Transverse colon (tissue), 4 donors: ENCODE data around the gene UGT1A5. TPM values are rescaled to one million over a fixed set of nuclear protein-coding genes. Genes with fewer than 3 reads are reported as not detected.

ENCODE experiments used
- DNase-seq: peaks from one replicate; pipeline ENCODE4 v3.0.0-alpha.2; 2019
- H3K27ac ChIP-seq, 4 donors: fragments of 200-600 bp; sonication (generic); 2 replicates each; pipeline ENCODE4 v1.5.1; 2016 to 2018; ENCODE audit warnings: inconsistent platforms in 4 of 4
- H3K27me3 ChIP-seq: fragments of 200-600 bp; sonication (generic); 2 replicates; pipeline ENCODE4 v1.5.1; 2017; ENCODE audit warnings: inconsistent platforms
- H3K36me3 ChIP-seq, 4 donors: fragments of 200-600 bp; sonication (generic); 2 replicates each; pipeline ENCODE4 v1.5.1; 2017 to 2019; ENCODE audit warnings: inconsistent platforms in 4 of 4
- H3K4me1 ChIP-seq, 4 donors: fragments of 200-600 bp; sonication (generic); 2 replicates each; pipeline ENCODE4 v1.5.1; 2017 to 2020; ENCODE audit warnings: inconsistent platforms in 4 of 4
- H3K4me3 ChIP-seq, 4 donors: fragments of 200-600 bp; sonication (generic); 1 replicate in 1 of 4; 2 replicates in 3 of 4; pipeline versions ENCODE4 v1.5.1 to v1.6.1; 2017 to 2019; ENCODE audit warnings: inconsistent platforms in 4 of 4
- H3K9me3 ChIP-seq, 2 donors: fragments of 200-600 bp; sonication (generic); 2 replicates each; pipeline ENCODE4 v1.5.1; 2017 to 2019; ENCODE audit warnings: inconsistent platforms in 2 of 2
- EP300 ChIP-seq: sonication (generic); formaldehyde crosslinking; IDR thresholded peaks from one replicate; pipeline ENCODE4 v1.6.1; 2017; ENCODE audit warnings: antibody characterized with exemption, low read depth
- POLR2A ChIP-seq: fragments of 450-650 bp; IDR thresholded peaks from one replicate; pipeline ENCODE4 v1.6.1; 2016; ENCODE audit warnings: antibody characterized with exemption, mild to moderate bottlenecking, moderate library complexity
- POLR2AphosphoS5 ChIP-seq, 3 donors: sonication (generic); formaldehyde crosslinking; IDR thresholded peaks; one replicate each; pipeline ENCODE4 v1.6.1; 2016; ENCODE audit warnings: antibody characterized with exemption in 3 of 3
- WGBS, 2 donors: methylation state at CpG; one replicate each; pipeline ENCODE4 v1.1.5; 2018; ENCODE audit warnings: low coverage in 1 of 2; 5-methylcytosine and 5-hydroxymethylcytosine counted together
- in situ Hi-C, 4 donors: fragments of 200-750 bp; cut with MboI; loops; one replicate each; pipeline versions ENCODE4 v1.15.0 to v1.15.1; 2017; ENCODE audit warnings: low sequenced_read_pairs in 3 of 4, low pct_ligation_motif_present in 1 of 4, low pct_unique_long_range_greater_than_20kb in 1 of 4
- intact Hi-C: fragments of 100-400 bp; cut with DNase I; formaldehyde crosslinking; loops from one replicate; pipeline ENCODE4 v1.15.1; 2023; ENCODE audit warnings: low total_unique reads
- total RNA-seq, 4 donors: library from RNA; depleted of rRNA; stranded (reverse); fragments of >200 nt; gene quantifications; one replicate each; pipeline ENCODE4 v1.1.0, GENCODE V29; 2016
- TF ChIP-seq, protein P1 (sequence below), 5 experiments: fragments of 200-600 bp in 3 of 5; fragments of 450-650 bp in 2 of 5; sonication (generic) in 3 of 5; IDR thresholded peaks; 1 replicate in 2 of 5; 2 replicates in 3 of 5; pipeline ENCODE4 v1.5.1; 2016 to 2017; ENCODE audit warnings: antibody characterized with exemption in 5 of 5, inconsistent platforms in 3 of 5, mild to moderate bottlenecking in 2 of 5, moderate library complexity in 1 of 5

UGT1A5 gene
- total RNA-seq, 4 donors from 2014 or later: 3.2 to 18.3 (median 7.9) TPM

DNA sequence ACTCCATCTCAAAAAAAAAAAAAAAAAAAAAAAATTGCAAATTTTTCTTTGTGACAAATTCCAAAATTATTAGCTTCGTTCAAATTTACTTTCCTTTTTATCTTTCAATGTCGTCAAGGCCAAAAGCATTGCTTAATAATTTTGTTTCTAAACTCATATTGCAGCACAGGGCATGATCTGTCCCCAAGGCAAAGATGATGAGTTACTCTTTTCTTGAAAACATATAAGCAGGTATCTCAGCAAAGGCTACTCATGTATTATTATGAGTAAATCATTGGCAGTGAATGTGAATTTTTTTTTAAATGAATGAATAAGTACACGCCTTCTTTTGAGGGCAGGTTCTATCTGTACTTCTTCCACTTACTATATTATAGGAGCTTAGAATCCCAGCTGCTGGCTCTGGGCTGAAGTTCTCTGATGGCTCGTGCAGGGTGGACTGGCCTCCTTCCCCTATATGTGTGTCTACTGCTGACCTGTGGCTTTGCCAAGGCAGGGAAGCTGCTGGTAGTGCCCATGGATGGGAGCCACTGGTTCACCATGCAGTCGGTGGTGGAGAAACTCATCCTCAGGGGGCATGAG, 31.1 kb upstream of the UGT1A5 start, which contains the start of gene UGT1A7:
TSS of gene UGT1A7 (plus strand) at position 381 of the 579 bp plus-strand sequence. CDS start at position 418, 37 bp downstream.
- no peaks in the 10 kb centered on the region for H3K27me3 ChIP-seq
- no peak within 1 kb of the TSS for H3K27ac ChIP-seq
- no peak within 1 kb of the TSS for H3K4me3 ChIP-seq
- H3K9me3 ChIP-seq: no peaks in the 10 kb centered on the region
- H3K36me3 ChIP-seq: no peaks in the 10 kb centered on the region
- peaks cover 0 to 13% (median 6%) of the 10 kb centered on the region in 4 donors for H3K4me1 ChIP-seq
- TF ChIP-seq POLR2A: no peak
- TF ChIP-seq, protein P1, sequence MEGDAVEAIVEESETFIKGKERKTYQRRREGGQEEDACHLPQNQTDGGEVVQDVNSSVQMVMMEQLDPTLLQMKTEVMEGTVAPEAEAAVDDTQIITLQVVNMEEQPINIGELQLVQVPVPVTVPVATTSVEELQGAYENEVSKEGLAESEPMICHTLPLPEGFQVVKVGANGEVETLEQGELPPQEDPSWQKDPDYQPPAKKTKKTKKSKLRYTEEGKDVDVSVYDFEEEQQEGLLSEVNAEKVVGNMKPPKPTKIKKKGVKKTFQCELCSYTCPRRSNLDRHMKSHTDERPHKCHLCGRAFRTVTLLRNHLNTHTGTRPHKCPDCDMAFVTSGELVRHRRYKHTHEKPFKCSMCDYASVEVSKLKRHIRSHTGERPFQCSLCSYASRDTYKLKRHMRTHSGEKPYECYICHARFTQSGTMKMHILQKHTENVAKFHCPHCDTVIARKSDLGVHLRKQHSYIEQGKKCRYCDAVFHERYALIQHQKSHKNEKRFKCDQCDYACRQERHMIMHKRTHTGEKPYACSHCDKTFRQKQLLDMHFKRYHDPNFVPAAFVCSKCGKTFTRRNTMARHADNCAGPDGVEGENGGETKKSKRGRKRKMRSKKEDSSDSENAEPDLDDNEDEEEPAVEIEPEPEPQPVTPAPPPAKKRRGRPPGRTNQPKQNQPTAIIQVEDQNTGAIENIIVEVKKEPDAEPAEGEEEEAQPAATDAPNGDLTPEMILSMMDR (IDR thresholded peaks at IDR 0.05): no peak
- TF ChIP-seq EP300: no peak
- TF ChIP-seq POLR2AphosphoS5 (IDR thresholded peaks at IDR 0.05): no peak
- 76 to 88% methylated on average over 3 to 5 of the region's 5 CpGs for WGBS, 2 donors
- intact Hi-C loops: no loop called here
- DNase-seq: no peak
- in situ Hi-C loops: no loop called here

- H3K27me3 ChIP-seq: no peaks in the 10 kb centered on the region
- H3K27ac ChIP-seq: peak overlapping the region in 2 of 4 donors; percentile 41 to 51
- intact Hi-C loops: no loop called here
- no peaks in the 10 kb centered on the region for H3K9me3 ChIP-seq
- peaks cover 0 to 29% (median 14%) of the 10 kb centered on the region in 4 donors for H3K4me1 ChIP-seq
- in situ Hi-C loops: no loop called here
- H3K4me3 ChIP-seq: no peak overlapping the region
- WGBS, 2 donors: 44 to 73% methylated on average over 1 of the region's 1 CpG
- H3K36me3 ChIP-seq: no peaks in the 10 kb centered on the region
- TF ChIP-seq, protein P1 (IDR thresholded peaks at IDR 0.05): no peak
- TF ChIP-seq POLR2AphosphoS5 (IDR thresholded peaks at IDR 0.05): peak in 1 of 3 donors; percentile 47
- DNase-seq: no peak
Measured at GRCh38 chr2:233684640-233685039, 28.1 kb upstream of the UGT1A5 start.

DNA sequence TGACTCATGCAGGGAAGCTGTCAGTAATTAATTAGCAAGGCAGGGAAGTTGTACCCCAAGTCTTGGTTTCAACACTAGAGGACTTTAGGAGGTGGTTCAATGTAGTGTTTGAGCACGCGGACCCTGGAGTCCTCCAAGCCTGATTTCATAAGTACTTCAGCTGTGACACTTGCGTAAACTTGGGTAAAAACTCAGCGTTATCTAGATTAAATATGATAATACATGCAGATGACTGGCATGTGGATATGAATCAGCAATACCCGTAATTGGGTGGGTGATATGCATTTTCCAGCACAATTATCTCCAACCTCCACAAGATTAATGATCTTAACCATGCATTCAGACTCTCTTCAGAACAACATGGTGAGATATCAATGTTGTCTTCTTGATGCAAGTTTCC, 25.8 kb upstream of the UGT1A5 start:
- intact Hi-C loops: no loop called here
- in situ Hi-C loops: no loop called here

GRCh38 chr2:233688341-233688740, 24.4 kb upstream of the UGT1A5 start:
- Histone ChIP-seq H3K4me1 (peaks cover 0 to 45% (median 35%) of the 10 kb centered on the region in 4 donors), H3K36me3 (no peaks in the 10 kb centered on the region), H3K27ac (no peak overlapping the region), H3K4me3 (no peak overlapping the region), H3K9me3 (no peaks in the 10 kb centered on the region), H3K27me3 (no peaks in the 10 kb centered on the region)
- intact Hi-C loops (no loop called here), in situ Hi-C loops (no loop called here)
- 52 to 73% methylated on average over 2 to 5 of the region's 5 CpGs for WGBS, 2 donors
- DNase-seq: no peak
- TF ChIP-seq POLR2AphosphoS5 (IDR thresholded peaks at IDR 0.05) (no peak), POLR2A (no peak), EP300 (no peak)
- TF ChIP-seq, protein P1 (IDR thresholded peaks at IDR 0.05): no peak

More for the DNA sequence above, 25.8 kb upstream of the UGT1A5 start:
- H3K9me3 ChIP-seq: no peaks in the 10 kb centered on the region
- no peak for DNase-seq
- TF ChIP-seq EP300 (no peak), POLR2AphosphoS5 (IDR thresholded peaks at IDR 0.05) (no peak), POLR2A (no peak)
- TF ChIP-seq, protein P1 (IDR thresholded peaks at IDR 0.05): no peak
- H3K27me3 ChIP-seq: no peaks in the 10 kb centered on the region
- no peak overlapping the region for H3K27ac ChIP-seq
- no peaks in the 10 kb centered on the region for H3K36me3 ChIP-seq
- 87 to 90% methylated on average over 5 of the region's 5 CpGs for WGBS, 2 donors
- peaks cover 0 to 43% (median 28%) of the 10 kb centered on the region in 4 donors for H3K4me1 ChIP-seq
- no peak overlapping the region for H3K4me3 ChIP-seq
